ENCODE data around the gene INHBA. TPM values are rescaled to one million over a fixed set of nuclear protein-coding genes. Genes with fewer than 3 reads are reported as not detected.

Gene INHBA
- polyA plus RNA-seq (2012; ENCODE audit: missing spikeins), result 0.28 TPM

- DNase-seq (ENCODE audit: insufficient read length) (no peak), FAIRE-seq (no peak)
- TF ChIP-seq POLR2A (IDR thresholded peaks at IDR 0.05; ENCODE audit: low read depth, low read length) (no peak), POLR2AphosphoS5 (IDR thresholded peaks at IDR 0.05; ENCODE audit: low read depth, low read length) (no peak), TAF1 (IDR thresholded peaks at IDR 0.05; ENCODE audit: borderline replicate concordance, low read depth, low read length) (no peak)
Observed at GRCh38 chr7:41702635-41703371, at the start of gene INHBA. INHBA (minus strand) TSS chr7:41703090; CDS start chr7:41700374, 2,716 bp downstream.

- no peak for FAIRE-seq
- no peak for DNase-seq (ENCODE audit: insufficient read length)
- TF ChIP-seq POLR2AphosphoS5 (IDR thresholded peaks at IDR 0.05; ENCODE audit: low read depth, low read length), result no peak
- TF ChIP-seq TAF1 (IDR thresholded peaks at IDR 0.05; ENCODE audit: borderline replicate concordance, low read depth, low read length), result no peak
- no peak for TF ChIP-seq POLR2A (IDR thresholded peaks at IDR 0.05; ENCODE audit: low read depth, low read length)
Observed at GRCh38 chr7:41752615-41753014, 49.7 kb upstream of the INHBA start.

DNA sequence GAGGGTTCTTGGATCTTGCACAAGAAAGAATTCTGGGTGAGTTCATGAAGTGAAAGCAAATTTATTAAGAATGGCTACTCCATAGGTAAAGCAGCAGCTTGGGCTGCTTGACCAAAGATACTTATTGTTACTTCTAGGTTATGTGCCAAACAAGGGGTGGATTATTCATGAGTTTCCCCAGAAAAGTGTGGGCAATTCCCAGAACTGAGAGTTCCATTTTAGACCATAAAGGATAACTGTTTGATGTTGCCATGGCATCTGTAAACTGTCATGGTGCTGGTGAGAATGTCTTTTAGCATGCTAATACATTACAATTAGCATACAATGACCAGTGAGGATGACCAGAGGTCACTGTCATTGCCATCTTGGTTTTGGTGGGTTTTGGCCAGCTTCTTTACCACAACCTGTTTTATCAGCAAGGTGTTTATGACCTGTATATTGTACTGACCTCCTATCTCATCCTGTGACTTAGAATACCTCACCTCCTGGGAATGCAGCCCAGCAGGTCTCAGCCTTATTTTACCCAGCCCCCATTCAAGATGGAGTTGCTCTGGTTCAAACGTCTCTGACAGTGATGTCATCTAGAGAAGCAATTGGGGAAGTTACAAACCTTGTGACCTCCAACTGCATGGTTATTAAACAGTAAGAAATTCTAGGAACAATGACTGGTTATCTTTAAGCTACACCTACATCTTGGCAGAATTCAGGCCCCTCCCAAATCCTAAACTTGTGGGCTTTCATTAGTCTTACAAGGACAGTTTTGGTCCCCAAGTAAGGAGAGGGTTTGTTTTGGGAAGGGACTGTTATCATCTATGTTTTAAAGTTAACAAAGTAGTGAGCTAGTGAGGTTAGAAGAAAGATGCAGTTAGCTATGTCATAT, 48.0 kb upstream of the INHBA start:
- DNase-seq (ENCODE audit: insufficient read length) (no peak), FAIRE-seq (no peak)

GRCh38 chr7:41747961-41748360, 45.1 kb upstream of the INHBA start:
- FAIRE-seq (no peak), DNase-seq (ENCODE audit: insufficient read length) (no peak)
- no peak for TF ChIP-seq TAF1 (IDR thresholded peaks at IDR 0.05; ENCODE audit: borderline replicate concordance, low read depth, low read length)
- no peak for TF ChIP-seq POLR2A (IDR thresholded peaks at IDR 0.05; ENCODE audit: low read depth, low read length)
- no peak for TF ChIP-seq POLR2AphosphoS5 (IDR thresholded peaks at IDR 0.05; ENCODE audit: low read depth, low read length)

More for the DNA sequence above, 48.0 kb upstream of the INHBA start:
- TF ChIP-seq POLR2AphosphoS5 (IDR thresholded peaks at IDR 0.05; ENCODE audit: low read depth, low read length) (no peak), POLR2A (IDR thresholded peaks at IDR 0.05; ENCODE audit: low read depth, low read length) (no peak), TAF1 (IDR thresholded peaks at IDR 0.05; ENCODE audit: borderline replicate concordance, low read depth, low read length) (no peak)

- no peak for TF ChIP-seq TAF1 (IDR thresholded peaks at IDR 0.05; ENCODE audit: borderline replicate concordance, low read depth, low read length)
- no peak for TF ChIP-seq POLR2AphosphoS5 (IDR thresholded peaks at IDR 0.05; ENCODE audit: low read depth, low read length)
- TF ChIP-seq POLR2A (IDR thresholded peaks at IDR 0.05; ENCODE audit: low read depth, low read length), result no peak
- FAIRE-seq (no peak), DNase-seq (ENCODE audit: insufficient read length) (no peak)
Observed at GRCh38 chr7:41745451-41745850, 42.6 kb upstream of the INHBA start.

GRCh38 chr7:41744161-41744560, 41.3 kb upstream of the INHBA start:
- TF ChIP-seq POLR2A (IDR thresholded peaks at IDR 0.05; ENCODE audit: low read depth, low read length) (no peak), POLR2AphosphoS5 (IDR thresholded peaks at IDR 0.05; ENCODE audit: low read depth, low read length) (no peak), TAF1 (IDR thresholded peaks at IDR 0.05; ENCODE audit: borderline replicate concordance, low read depth, low read length) (no peak)
- DNase-seq (ENCODE audit: insufficient read length) (no peak), FAIRE-seq (no peak)

- FAIRE-seq (no peak), DNase-seq (ENCODE audit: insufficient read length) (no peak)
- TF ChIP-seq POLR2A (IDR thresholded peaks at IDR 0.05; ENCODE audit: low read depth, low read length), result no peak
- no peak for TF ChIP-seq POLR2AphosphoS5 (IDR thresholded peaks at IDR 0.05; ENCODE audit: low read depth, low read length)
- no peak for TF ChIP-seq TAF1 (IDR thresholded peaks at IDR 0.05; ENCODE audit: borderline replicate concordance, low read depth, low read length)
Observed at GRCh38 chr7:41742401-41743020, 39.6 kb upstream of the INHBA start.

DNA sequence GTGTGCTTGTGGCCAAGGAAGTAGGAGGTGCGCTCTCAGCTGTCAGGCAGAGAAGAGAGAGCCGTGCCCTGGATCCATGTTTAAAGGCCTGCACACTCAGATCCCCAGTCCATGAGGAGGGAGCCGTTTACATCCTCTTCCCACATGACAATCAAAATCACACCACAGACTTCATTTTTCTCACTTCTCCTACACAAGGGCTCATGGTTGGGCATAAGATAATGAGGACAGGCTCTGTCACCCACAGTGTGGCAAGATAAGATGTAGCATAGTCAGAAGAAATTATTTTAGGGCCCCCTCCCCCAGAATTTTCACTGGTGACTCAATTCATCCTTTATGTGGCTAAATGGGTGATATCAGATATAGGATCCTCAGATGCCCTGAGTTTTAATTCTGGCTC, 35.9 kb upstream of the INHBA start:
- DNase-seq (ENCODE audit: insufficient read length) (no peak), FAIRE-seq (no peak)
- no peak for TF ChIP-seq POLR2A (IDR thresholded peaks at IDR 0.05; ENCODE audit: low read depth, low read length)

DNA sequence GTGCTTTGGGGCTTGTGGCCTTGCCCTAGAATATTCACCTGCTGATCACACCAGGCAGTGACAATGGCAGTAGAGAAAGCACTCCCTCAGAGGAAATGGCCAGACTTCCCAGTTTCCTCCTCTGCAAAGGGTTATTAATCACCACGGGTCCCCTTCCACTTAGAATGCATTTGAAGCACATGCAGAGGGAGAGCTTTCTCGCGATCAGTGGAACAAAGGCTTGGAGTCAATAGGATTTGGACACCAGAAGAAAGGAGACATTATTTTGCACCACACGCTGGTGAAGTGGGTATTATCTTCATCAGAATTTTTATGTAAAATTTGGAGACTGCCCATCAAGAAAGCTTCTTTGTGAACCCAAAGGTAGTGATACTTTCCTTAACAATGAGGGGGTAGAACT, 35.4 kb upstream of the INHBA start:
- FAIRE-seq (no peak), DNase-seq (ENCODE audit: insufficient read length) (no peak)
- TF ChIP-seq POLR2A (IDR thresholded peaks at IDR 0.05; ENCODE audit: low read depth, low read length), result no peak
- TF ChIP-seq POLR2AphosphoS5 (IDR thresholded peaks at IDR 0.05; ENCODE audit: low read depth, low read length), result no peak
- TF ChIP-seq TAF1 (IDR thresholded peaks at IDR 0.05; ENCODE audit: borderline replicate concordance, low read depth, low read length), result no peak

DNA sequence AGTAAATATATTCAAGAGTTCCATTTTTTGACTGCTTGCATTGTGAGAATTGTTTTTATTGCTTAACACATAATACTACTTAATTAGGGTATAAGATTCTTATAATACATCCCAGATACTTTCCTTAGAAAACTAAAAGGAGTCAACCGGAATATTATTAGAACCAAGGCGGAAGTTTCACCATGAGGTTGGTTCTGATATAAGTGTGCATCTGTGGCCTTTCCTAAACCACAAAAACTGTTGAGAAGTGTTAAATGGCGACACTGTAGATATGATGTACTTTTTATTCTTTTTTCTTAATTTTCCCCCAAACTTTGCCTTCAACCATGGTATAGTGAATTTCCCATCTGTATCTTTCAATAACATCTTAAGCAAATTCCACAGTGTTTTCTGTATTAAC, 32.3 kb upstream of the INHBA start:
- DNase-seq (ENCODE audit: insufficient read length) (no peak), FAIRE-seq (no peak)
- TF ChIP-seq POLR2A (IDR thresholded peaks at IDR 0.05; ENCODE audit: low read depth, low read length) (no peak), TAF1 (IDR thresholded peaks at IDR 0.05; ENCODE audit: borderline replicate concordance, low read depth, low read length) (no peak), POLR2AphosphoS5 (IDR thresholded peaks at IDR 0.05; ENCODE audit: low read depth, low read length) (no peak)

GRCh38 chr7:41732843-41733306, 30.0 kb upstream of the INHBA start:
- DNase-seq (ENCODE audit: insufficient read length) (no peak), FAIRE-seq (no peak)
- TF ChIP-seq TAF1 (IDR thresholded peaks at IDR 0.05; ENCODE audit: borderline replicate concordance, low read depth, low read length), result no peak
- no peak for TF ChIP-seq POLR2A (IDR thresholded peaks at IDR 0.05; ENCODE audit: low read depth, low read length)
- no peak for TF ChIP-seq POLR2AphosphoS5 (IDR thresholded peaks at IDR 0.05; ENCODE audit: low read depth, low read length)

Measured in GM12892 (cell line).